GM18511 (cell line): ENCODE results near the gene MPP3.

Experiments used
- ATAC-seq: cut with Tn5 transposase; IDR thresholded peaks from one replicate; pipeline ENCODE4 v1.9.1; 2021; ENCODE audit warnings: mild to moderate bottlenecking, moderate library complexity; ENCODE audit not compliant: unreplicated experiment

Gene MPP3

DNA sequence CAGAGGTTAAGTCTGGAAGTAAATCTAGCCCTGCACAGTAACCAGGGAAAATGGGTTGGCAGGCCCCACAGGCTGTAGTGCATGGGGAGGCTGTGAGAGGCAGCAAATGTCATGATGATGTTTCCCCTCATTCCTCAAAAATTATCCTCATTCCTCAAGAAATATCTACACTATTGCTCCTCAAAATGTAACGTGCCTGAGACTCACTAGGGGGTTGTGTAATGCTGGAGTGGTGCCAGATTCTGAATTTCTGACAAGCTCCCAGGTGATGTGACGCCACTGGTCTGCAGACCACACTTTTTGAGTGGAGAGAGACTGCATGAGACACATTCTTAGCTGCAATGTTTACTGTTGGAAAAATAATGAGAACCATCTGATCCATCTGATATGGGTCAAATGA is 1.2 kb upstream of the MPP3 start:
- ATAC-seq, result no peak

- ATAC-seq, result no peak
Measured at GRCh38 chr17:43832168-43832975, 574 bp downstream of the MPP3 start.

DNA sequence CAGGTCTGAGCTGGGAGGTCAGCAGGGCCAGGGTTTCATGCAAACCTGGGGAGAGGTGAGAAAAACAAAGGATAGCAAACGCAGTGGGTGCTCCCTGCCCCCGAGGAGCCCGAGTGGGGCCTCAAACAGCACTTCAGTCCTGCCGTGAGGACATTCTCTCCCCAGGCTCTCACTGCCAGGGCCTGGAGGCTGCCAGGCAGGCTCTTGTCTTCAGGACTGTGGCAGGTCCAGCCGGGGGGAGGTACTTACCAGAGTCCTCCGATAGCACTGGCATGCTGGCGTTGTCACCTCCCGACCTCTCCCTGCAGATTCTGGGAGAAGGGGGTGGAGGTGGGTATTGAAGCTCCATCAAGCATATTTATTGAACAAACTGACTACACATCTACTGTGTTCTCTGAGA is 1.3 kb downstream of the MPP3 start:
- ATAC-seq, result no peak

DNA sequence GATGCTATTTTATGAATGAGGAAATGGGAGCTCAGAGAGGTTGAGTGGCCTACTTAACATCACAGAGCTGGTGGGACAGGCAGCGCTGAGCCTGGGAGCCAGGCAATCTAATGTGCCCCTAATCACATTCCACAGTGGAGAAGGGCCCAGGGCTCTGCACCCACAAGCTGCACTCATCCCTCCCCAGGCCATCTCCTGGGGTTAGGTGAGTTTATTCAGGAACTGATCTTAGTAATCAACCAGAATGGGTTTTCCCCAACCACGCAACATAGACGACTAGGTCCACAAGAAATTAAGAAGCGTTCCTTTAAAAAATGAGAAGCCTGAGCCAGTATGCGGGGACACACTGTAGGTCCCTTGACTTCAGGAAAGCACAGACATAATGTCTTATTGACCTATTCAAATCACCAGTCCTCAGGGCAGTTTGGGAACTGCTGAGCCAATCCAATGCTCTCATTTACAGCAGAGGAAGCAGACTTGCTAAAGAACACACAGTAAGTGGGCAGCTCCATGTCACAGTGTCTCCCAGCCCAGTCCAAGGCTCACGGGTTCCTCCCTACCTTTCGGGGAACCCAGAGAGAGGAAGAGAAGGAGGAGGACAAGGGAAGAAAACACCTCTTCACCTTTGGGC is 2.3 kb downstream of the MPP3 start:
- ATAC-seq, result no peak

- ATAC-seq, result no peak
Measured at GRCh38 chr17:43829738-43830137, 3.2 kb downstream of the MPP3 start.

DNA sequence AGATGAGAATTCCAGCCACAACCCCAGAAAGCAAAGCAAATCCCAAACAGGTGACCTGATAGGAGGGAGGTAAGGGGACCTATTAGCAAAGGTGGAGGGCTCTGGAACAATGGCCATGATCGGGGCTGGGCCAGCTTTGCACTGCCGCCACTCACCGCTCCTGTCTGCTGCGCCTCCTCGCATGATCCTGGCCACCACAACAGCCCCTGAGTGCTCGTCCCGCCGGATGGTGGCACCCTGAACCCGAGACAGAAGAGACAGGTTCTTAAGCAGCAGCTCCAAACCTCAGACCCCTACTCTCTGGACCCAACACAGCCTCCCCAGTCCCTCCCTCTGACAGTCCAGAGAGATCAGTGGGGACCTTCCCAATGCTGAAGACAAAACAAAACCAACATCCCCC is 5.3 kb downstream of the MPP3 start:
- no peak for ATAC-seq

- no peak for ATAC-seq
Measured at GRCh38 chr17:43826206-43826605, 6.7 kb downstream of the MPP3 start.

GRCh38 chr17:43825567-43825966 is 7.4 kb downstream of the MPP3 start:
- no peak for ATAC-seq

DNA sequence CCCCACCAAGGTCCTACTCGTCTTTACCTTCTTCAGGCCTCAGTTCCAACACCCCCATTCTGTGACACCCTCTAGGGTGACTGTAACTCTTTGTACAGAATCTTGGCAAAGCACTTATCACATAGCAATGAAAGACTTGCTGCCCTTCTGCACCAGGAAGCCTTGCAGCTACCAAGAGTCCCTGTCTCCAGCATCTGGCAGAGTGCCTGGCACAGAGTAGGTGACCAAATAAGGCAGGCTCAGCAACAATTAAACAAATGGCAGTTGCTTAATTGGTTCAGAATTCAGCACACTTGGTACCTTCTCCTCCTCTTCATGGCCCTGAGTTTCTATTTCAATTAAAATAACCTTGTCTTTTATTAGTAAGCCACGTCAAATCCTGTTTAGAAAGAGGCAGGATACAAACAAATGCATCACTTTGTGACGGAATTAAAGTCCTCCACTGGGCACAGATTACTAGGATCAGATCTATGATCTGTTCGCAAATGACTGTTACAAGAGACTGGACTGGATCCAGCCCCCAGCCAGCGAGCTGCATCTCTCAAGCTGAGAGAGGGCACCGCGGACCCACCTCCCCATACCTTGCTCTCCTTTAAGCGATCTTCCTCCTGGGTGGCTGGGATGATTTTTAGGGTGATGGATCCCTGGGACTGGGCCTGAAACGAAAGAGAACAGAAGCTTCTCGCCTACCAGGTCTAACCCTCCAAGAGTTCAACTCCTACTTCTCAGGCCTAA is 9.4 kb downstream of the MPP3 start:
- ATAC-seq, result no peak

GRCh38 chr17:43822570-43823190 is 10.3 kb downstream of the MPP3 start:
- ATAC-seq, result no peak

- ATAC-seq, result no peak
Measured at GRCh38 chr17:43820759-43821158, 12.2 kb downstream of the MPP3 start.

GRCh38 chr17:43818966-43819365 is 14.0 kb downstream of the MPP3 start:
- ATAC-seq, result no peak

DNA sequence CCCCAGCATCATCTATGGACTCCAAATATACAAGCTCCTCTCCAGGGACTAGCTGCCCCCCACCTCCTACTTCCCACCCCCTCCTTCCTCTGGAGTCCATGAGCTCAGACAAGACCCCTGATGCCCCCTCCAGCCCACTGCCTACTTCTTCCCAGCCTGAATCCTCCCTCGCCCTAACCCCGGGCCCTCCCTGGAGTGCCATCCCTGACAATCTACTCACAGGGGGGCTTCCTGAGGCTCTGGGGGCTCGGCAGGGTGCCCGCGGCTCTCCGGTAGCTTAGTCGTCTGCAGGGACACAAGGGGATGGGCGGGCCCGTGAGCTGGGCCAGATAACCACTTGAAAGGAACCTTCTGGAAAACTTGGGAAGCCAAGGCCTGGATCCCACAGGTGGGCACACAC is 15.1 kb downstream of the MPP3 start:
- ATAC-seq, result no peak

GRCh38 chr17:43816336-43817320 is 16.3 kb downstream of the MPP3 start:
- no peak for ATAC-seq

GRCh38 chr17:43814714-43815113 is 18.2 kb downstream of the MPP3 start:
- ATAC-seq, result no peak

DNA sequence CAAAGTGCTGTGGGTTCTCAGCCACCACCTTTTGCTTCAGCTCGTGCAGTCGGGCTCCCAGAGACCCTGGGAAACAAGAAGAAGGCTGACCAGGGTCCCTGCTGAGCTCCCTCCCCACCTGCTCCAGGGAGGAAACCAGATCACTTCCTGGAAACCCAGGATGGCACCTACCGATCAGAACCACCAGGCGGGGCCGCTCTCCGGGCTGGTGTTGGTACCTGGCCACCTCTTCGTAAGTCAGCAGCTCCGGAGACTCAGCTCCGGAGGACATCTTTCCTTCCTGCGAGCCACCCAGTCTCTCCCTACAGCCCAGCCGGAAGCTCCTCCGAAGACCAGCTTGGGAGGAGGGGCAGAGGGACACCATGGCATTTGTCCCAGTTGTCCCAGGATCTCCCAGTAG is 18.9 kb downstream of the MPP3 start:
- ATAC-seq, result no peak

- no peak for ATAC-seq
Measured at GRCh38 chr17:43813386-43813785, 19.6 kb downstream of the MPP3 start.

DNA sequence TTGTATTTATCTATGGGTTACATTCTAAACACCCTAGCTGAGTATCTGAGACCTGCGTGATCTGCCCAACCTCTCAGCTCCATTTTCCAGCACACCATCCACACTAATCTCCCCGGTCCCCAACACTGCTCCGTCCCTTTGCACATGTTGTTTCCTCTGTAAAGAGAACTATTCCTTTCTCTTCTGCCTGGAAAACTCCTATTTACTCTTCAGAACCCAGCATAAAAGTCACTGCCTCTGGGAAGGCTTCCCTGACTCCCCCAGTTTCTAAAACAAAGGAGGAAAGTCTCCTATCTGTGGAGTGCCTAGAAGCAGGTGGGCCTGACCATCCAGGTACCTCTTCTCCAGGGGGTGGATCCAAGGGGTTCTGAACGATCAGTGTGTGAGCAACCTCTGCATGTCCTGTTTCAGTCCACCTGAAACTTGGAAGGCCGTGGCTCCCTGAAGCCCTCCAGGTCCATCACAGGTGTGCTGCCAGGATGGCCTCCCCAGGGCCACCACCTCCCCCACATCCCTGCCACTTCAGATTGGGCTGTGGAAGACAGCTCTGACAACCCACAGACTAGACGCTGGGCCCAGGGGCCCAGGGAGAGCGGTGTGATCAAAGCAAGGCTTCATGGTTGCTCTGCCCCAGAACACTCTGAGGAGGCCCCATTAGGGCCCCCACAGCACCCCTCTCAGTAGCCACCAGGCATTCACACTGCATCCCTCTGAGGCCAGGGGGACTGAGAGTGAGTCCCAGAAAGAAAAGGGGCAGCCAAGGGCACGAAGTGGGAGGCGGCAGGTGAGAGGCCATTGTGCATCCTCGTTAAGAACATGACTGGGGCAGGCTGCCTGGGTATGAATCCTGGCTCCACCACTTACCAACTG is 20.3 kb downstream of the MPP3 start:
- no peak for ATAC-seq

DNA sequence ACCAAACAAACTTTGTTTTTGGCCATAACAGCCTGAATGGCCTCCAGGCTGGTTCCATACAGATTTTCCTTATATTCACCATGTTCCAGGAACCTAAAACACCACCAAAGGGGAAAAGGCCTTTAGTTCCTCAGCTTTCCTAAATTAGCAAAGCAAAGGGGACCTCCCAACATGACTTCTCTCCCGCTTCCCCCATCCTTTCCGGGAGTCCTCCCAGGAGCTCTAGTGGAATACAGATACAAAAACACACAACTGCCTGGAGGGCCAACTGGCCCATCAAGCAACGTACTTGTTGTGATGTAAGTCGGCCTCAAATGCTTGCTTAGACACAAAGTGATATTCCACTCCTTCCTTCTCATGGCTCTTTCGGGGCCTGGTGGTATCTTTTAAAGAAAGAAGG is 22.1 kb downstream of the MPP3 start:
- no peak for ATAC-seq
